ENCODE data around the gene PASD1. TPM values are rescaled to one million over a fixed set of nuclear protein-coding genes. Genes with fewer than 3 reads are reported as not detected.
A peak's percentile ranks its signal among the peaks of the same experiment; 100 is the strongest.

The PASD1 gene
- total RNA-seq, 2 donors from 2014 or later = 21.5 TPM; not detected in 1

DNA sequence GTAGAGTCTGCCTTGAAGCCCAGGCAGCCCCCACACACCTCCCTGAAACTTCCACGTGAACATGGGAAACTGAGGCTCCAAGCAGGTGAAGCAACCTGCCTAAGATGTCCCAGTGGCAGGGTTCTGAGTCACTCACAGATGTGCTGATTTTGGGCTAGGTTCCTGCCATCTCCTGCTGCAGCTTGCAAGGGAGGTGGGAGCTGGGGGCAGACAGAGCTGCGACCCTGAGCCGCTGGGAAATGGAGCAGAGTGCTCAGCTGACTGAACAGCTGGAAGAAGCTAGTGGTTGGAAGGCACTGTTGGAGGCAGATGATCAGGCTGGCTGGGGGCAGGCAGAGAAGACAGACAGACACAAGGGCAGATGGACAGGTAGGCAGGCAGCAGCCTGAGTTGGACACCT lies 148.8 kb downstream of the PASD1 start:
- intact Hi-C loops (cut with DNase I) = no loop called here

GRCh38 chrX:151713849-151714248 lies 150.4 kb downstream of the PASD1 start:
- DNase-seq (ENCODE audit: low spot score) = no peak
- Histone ChIP-seq H3K36me3 (no peaks in the 10 kb centered on the region), H3K4me3 (no peak overlapping the region), H3K27ac (no peak overlapping the region), H3K9me3 (no peaks in the 10 kb centered on the region), H3K27me3 (replicated peaks; ENCODE audit: insufficient read depth) (no peaks in the 10 kb centered on the region), H3K4me1 (replicated peaks) (no peaks in the 10 kb centered on the region)
- TF ChIP-seq CTCF (IDR thresholded peaks at IDR 0.05) (peak in 1 of 4 experiments; percentile 21), POLR2A (IDR thresholded peaks at IDR 0.05) (no peak)
- intact Hi-C loops (cut with DNase I) = no loop called here
- 58% methylated on average over 3 of the region's 3 CpGs for WGBS

More for the DNA sequence above, 148.8 kb downstream of the PASD1 start:
- Histone ChIP-seq H3K27me3 (replicated peaks; ENCODE audit: insufficient read depth) (no peaks in the 10 kb centered on the region), H3K36me3 (no peaks in the 10 kb centered on the region), H3K4me3 (no peak overlapping the region), H3K9me3 (no peaks in the 10 kb centered on the region), H3K27ac (no peak overlapping the region), H3K4me1 (replicated peaks) (no peaks in the 10 kb centered on the region)
- TF ChIP-seq POLR2AphosphoS5 (IDR thresholded peaks at IDR 0.05) (no peak), POLR2A (IDR thresholded peaks at IDR 0.05) (no peak), CTCF (IDR thresholded peaks at IDR 0.05) (no peak)
- DNase-seq (ENCODE audit: low spot score) = no peak
- 71% methylated on average over 1 of the region's 3 CpGs for WGBS

DNA sequence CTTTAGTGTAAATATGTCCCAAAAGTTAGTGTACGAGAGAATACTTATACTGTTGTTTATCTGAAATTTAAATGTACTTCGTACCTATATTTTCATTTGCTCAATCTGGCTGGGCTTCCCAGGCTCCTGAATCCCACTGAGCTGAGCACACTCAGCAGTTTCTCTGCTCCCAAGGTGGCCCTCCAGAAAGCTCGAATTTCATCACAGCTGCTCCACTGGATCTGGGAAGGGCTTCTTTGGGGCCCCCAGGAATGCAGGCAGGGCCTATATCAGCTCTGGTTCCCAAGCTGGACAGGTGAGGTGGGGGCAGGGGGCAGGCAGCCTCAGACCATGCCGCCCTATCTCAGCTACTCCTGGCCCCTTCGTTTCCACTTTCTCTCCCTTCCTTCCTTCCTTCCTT lies 150.9 kb downstream of the PASD1 start:
- Histone ChIP-seq H3K27me3 (replicated peaks; ENCODE audit: insufficient read depth) (no peaks in the 10 kb centered on the region), H3K4me1 (replicated peaks) (no peaks in the 10 kb centered on the region), H3K4me3 (no peak overlapping the region), H3K9me3 (no peaks in the 10 kb centered on the region), H3K36me3 (no peaks in the 10 kb centered on the region), H3K27ac (no peak overlapping the region)
- DNase-seq (ENCODE audit: low spot score) = no peak
- WGBS = 72% methylated on average over 5 of the region's 5 CpGs
- TF ChIP-seq POLR2A (IDR thresholded peaks at IDR 0.05) (no peak), POLR2AphosphoS5 (IDR thresholded peaks at IDR 0.05) (no peak), CTCF (IDR thresholded peaks at IDR 0.05) (no peak)
- intact Hi-C loops (cut with DNase I) = no loop called here

- 58% methylated on average over 3 of the region's 3 CpGs for WGBS
- Histone ChIP-seq H3K4me1 (replicated peaks) (no peaks in the 10 kb centered on the region), H3K36me3 (no peaks in the 10 kb centered on the region), H3K9me3 (no peaks in the 10 kb centered on the region), H3K27me3 (replicated peaks; ENCODE audit: insufficient read depth) (no peaks in the 10 kb centered on the region), H3K4me3 (no peak within 1 kb of the TSS), H3K27ac (no peak within 1 kb of the TSS)
- TF ChIP-seq POLR2A (IDR thresholded peaks at IDR 0.05) (no peak), POLR2AphosphoS5 (IDR thresholded peaks at IDR 0.05) (no peak), CTCF (IDR thresholded peaks at IDR 0.05) (no peak)
- no peak for DNase-seq (ENCODE audit: low spot score)
- intact Hi-C loops (cut with DNase I) = no loop called here
Measured at GRCh38 chrX:151715752-151716151, 152.3 kb downstream of the PASD1 start, which contains the start of gene FATE1. Gene FATE1, plus strand, starts transcription at chrX:151716035. Its CDS starts 85 bp downstream, at chrX:151716120.

GRCh38 chrX:151722241-151722846 lies 158.9 kb downstream of the PASD1 start:
- TF ChIP-seq POLR2A (IDR thresholded peaks at IDR 0.05) (no peak), CTCF (IDR thresholded peaks at IDR 0.05) (peak in 1 of 4 experiments; percentile 27), POLR2AphosphoS5 (IDR thresholded peaks at IDR 0.05) (no peak)
- H3K9me3 ChIP-seq = no peaks in the 10 kb centered on the region
- no peak for DNase-seq (ENCODE audit: low spot score)
- H3K4me1 ChIP-seq (replicated peaks) = no peaks in the 10 kb centered on the region
- WGBS = 68% methylated on average over 16 of the region's 24 CpGs
- H3K4me3 ChIP-seq = no peak overlapping the region
- intact Hi-C loops (cut with DNase I) = no loop called here
- no peak overlapping the region for H3K27ac ChIP-seq
- no peaks in the 10 kb centered on the region for H3K27me3 ChIP-seq (replicated peaks; ENCODE audit: insufficient read depth)
- no peaks in the 10 kb centered on the region for H3K36me3 ChIP-seq
